Measurements from ENCODE around the gene DDA1.

The DDA1 gene

GRCh38 chr19:17311455-17312188 is 2.3 kb downstream of the DDA1 start:
- CTCF ChIA-PET: no interaction called here
- Mint-ChIP-seq H3K36me3 (peaks cover 26% of the 10 kb centered on the region), H3K27me3 (no peaks in the 10 kb centered on the region), H3K27ac (peak overlapping the region; percentile 65), H3K4me3 (peak overlapping the region; percentile 26), H3K4me1 (peaks cover 46% of the 10 kb centered on the region), H3K9me3 (no peaks in the 10 kb centered on the region)
- DNase-seq: no peak

GRCh38 chr19:17312189-17313113 is 3.1 kb downstream of the DDA1 start:
- no peak overlapping the region for H3K27ac Mint-ChIP-seq
- DNase-seq: no peak
- peaks cover 26% of the 10 kb centered on the region for H3K36me3 Mint-ChIP-seq
- H3K4me3 Mint-ChIP-seq: no peak overlapping the region
- CTCF ChIA-PET: no interaction called here
- peaks cover 39% of the 10 kb centered on the region for H3K4me1 Mint-ChIP-seq
- no peaks in the 10 kb centered on the region for H3K27me3 Mint-ChIP-seq
- H3K9me3 Mint-ChIP-seq: no peaks in the 10 kb centered on the region

GRCh38 chr19:17314007-17314593 is 4.7 kb downstream of the DDA1 start:
- CTCF ChIA-PET: no interaction called here
- peaks cover 24% of the 10 kb centered on the region for H3K36me3 Mint-ChIP-seq
- no peaks in the 10 kb centered on the region for H3K9me3 Mint-ChIP-seq
- no peak overlapping the region for H3K4me3 Mint-ChIP-seq
- DNase-seq: no peak
- H3K4me1 Mint-ChIP-seq: peaks cover 30% of the 10 kb centered on the region
- H3K27me3 Mint-ChIP-seq: no peaks in the 10 kb centered on the region
- no peak overlapping the region for H3K27ac Mint-ChIP-seq

- Mint-ChIP-seq H3K27ac (no peak overlapping the region), H3K4me3 (no peak overlapping the region), H3K36me3 (peaks cover 33% of the 10 kb centered on the region), H3K27me3 (no peaks in the 10 kb centered on the region), H3K4me1 (peaks cover 6% of the 10 kb centered on the region), H3K9me3 (no peaks in the 10 kb centered on the region)
- CTCF ChIA-PET: interaction anchor here (1.2 kb wide), 1 partner anchor 67 kb away, joined by 3 read pairs; no protein-coding TSS in a partner anchor
- no peak for DNase-seq
These were observed 9.6 kb downstream of the DDA1 start for GRCh38 chr19:17318966-17319365.

GRCh38 chr19:17319473-17320238 is 10.3 kb downstream of the DDA1 start:
- peaks cover 29% of the 10 kb centered on the region for H3K36me3 Mint-ChIP-seq
- H3K27ac Mint-ChIP-seq: no peak overlapping the region
- CTCF ChIA-PET: interaction anchor here (1.2 kb wide), 1 partner anchor 66 kb away, joined by 3 read pairs; no protein-coding TSS in a partner anchor
- DNase-seq: no peak
- H3K4me3 Mint-ChIP-seq: no peak overlapping the region
- H3K27me3 Mint-ChIP-seq: no peaks in the 10 kb centered on the region
- peaks cover 6% of the 10 kb centered on the region for H3K4me1 Mint-ChIP-seq
- no peaks in the 10 kb centered on the region for H3K9me3 Mint-ChIP-seq

GRCh38 chr19:17320435-17320834 is 11.1 kb downstream of the DDA1 start:
- Mint-ChIP-seq H3K36me3 (peaks cover 27% of the 10 kb centered on the region), H3K9me3 (no peaks in the 10 kb centered on the region), H3K27ac (no peak overlapping the region), H3K27me3 (no peaks in the 10 kb centered on the region), H3K4me1 (peaks cover 6% of the 10 kb centered on the region), H3K4me3 (no peak overlapping the region)
- CTCF ChIA-PET: no interaction called here
- no peak for DNase-seq

GRCh38 chr19:17321655-17322489 is 12.5 kb downstream of the DDA1 start:
- H3K27me3 Mint-ChIP-seq: no peaks in the 10 kb centered on the region
- CTCF ChIA-PET: no interaction called here
- no peak overlapping the region for H3K4me3 Mint-ChIP-seq
- peaks cover 20% of the 10 kb centered on the region for H3K36me3 Mint-ChIP-seq
- no peaks in the 10 kb centered on the region for H3K9me3 Mint-ChIP-seq
- H3K4me1 Mint-ChIP-seq: peaks cover 2% of the 10 kb centered on the region
- no peak for DNase-seq
- H3K27ac Mint-ChIP-seq: no peak overlapping the region

- Mint-ChIP-seq H3K4me1 (peaks cover 4% of the 10 kb centered on the region), H3K27ac (peak overlapping the region; percentile 74)
These were observed 13.5 kb downstream of the DDA1 start for GRCh38 chr19:17322854-17323253.

GRCh38 chr19:17323300-17323963 is 14.1 kb downstream of the DDA1 start:
- Mint-ChIP-seq H3K4me3 (no peak overlapping the region), H3K36me3 (peaks cover 20% of the 10 kb centered on the region), H3K9me3 (no peaks in the 10 kb centered on the region), H3K4me1 (peaks cover 6% of the 10 kb centered on the region), H3K27ac (no peak overlapping the region), H3K27me3 (peaks cover 3% of the 10 kb centered on the region)
- no peak for DNase-seq
- CTCF ChIA-PET: no interaction called here

More at GRCh38 chr19:17322854-17323253, 13.5 kb downstream of the DDA1 start:
- no peak for DNase-seq
- H3K4me3 Mint-ChIP-seq: no peak overlapping the region
- CTCF ChIA-PET: no interaction called here
- peaks cover 20% of the 10 kb centered on the region for H3K36me3 Mint-ChIP-seq
- no peaks in the 10 kb centered on the region for H3K9me3 Mint-ChIP-seq
- no peaks in the 10 kb centered on the region for H3K27me3 Mint-ChIP-seq

- Mint-ChIP-seq H3K27me3 (peaks cover 8% of the 10 kb centered on the region), H3K36me3 (peaks cover 20% of the 10 kb centered on the region), H3K4me1 (peaks cover 6% of the 10 kb centered on the region), H3K4me3 (no peak overlapping the region), H3K9me3 (no peaks in the 10 kb centered on the region), H3K27ac (no peak overlapping the region)
- DNase-seq: peak; percentile 39
- CTCF ChIA-PET: no interaction called here
These were observed 14.6 kb downstream of the DDA1 start for GRCh38 chr19:17323964-17324332.

GRCh38 chr19:17324357-17325114 is 15.2 kb downstream of the DDA1 start:
- Mint-ChIP-seq H3K9me3 (no peaks in the 10 kb centered on the region), H3K4me1 (peaks cover 10% of the 10 kb centered on the region), H3K36me3 (peaks cover 15% of the 10 kb centered on the region), H3K27ac (no peak overlapping the region), H3K27me3 (peaks cover 14% of the 10 kb centered on the region), H3K4me3 (no peak overlapping the region)
- DNase-seq: no peak
- CTCF ChIA-PET: no interaction called here

GRCh38 chr19:17325133-17325532 is 15.8 kb downstream of the DDA1 start:
- H3K36me3 Mint-ChIP-seq: peaks cover 9% of the 10 kb centered on the region
- CTCF ChIA-PET: interaction anchor here (1.1 to 1.8 kb wide), 2 partner anchors 16 to 61 kb away, joined by 3 to 5 read pairs; partner anchors contain the start of gene DDA1
- peaks cover 15% of the 10 kb centered on the region for H3K4me1 Mint-ChIP-seq
- no peak for DNase-seq
- no peak overlapping the region for H3K27ac Mint-ChIP-seq
- H3K9me3 Mint-ChIP-seq: no peaks in the 10 kb centered on the region
- peaks cover 20% of the 10 kb centered on the region for H3K27me3 Mint-ChIP-seq
- H3K4me3 Mint-ChIP-seq: no peak overlapping the region
